ENCODE results near the gene RABEPK.
"Not testable (repeated sequence)": the region's sequence is repeated elsewhere in the genome, so short reads cannot be mapped to it uniquely, and the experiment has no call there.

RABEPK gene

GRCh38 chr9:125200216-125201047 lies at the start of gene RABEPK:
Gene RABEPK (plus strand): TSS chr9:125200542. CDS start chr9:125203014, 2,472 bp downstream.
- peak; percentile 92 for DNase-seq

DNA sequence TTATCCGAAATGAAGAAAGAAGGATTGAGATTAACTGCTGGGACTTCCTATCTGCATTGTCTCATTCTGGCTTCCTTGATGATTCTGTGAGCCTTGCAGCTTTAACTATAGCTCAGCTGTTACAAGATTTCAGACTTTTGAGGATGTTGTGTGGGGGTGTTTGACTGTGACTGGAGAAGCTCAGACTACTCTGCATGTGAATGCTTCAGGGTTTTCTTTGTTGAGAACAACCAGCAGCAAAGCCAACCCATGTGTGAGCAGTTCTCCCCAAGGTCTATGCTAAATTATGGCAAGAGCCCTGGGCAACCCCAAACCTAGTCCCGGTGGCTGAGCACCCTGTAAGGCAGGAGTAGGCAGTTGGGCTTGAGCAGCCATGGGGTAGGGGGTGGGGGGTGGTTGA lies 48.6 kb upstream of the RABEPK start:
- DNase-seq: no peak

DNA sequence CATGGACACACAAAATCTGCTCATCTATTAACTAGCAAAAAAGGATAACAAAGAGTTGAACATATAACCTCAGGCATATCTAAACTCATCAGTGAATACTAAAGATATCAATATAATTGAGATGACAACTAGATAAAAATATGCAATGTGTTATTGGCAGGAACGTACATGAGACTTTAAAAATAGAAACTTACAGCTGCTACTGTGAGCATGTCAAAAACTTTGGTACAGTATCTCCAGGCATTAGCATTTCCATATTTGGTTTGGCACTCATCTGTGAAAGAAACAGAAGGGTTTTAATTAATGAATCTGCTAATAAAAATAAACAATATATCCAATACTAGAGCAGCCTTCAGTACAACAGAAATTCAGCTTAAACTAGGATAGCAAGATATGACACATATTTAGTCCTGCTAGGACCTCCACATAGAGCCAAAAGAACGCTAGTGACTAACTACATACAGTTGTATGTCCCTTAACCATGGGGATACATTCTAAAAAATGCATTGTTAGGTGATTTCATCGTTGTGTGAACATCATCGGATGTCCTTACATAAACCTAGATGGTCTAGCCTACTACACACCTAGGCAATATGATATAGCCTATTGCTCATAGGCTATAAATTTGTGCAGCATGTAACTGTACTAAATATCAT lies 46.5 kb upstream of the RABEPK start:
- DNase-seq: no peak

DNA sequence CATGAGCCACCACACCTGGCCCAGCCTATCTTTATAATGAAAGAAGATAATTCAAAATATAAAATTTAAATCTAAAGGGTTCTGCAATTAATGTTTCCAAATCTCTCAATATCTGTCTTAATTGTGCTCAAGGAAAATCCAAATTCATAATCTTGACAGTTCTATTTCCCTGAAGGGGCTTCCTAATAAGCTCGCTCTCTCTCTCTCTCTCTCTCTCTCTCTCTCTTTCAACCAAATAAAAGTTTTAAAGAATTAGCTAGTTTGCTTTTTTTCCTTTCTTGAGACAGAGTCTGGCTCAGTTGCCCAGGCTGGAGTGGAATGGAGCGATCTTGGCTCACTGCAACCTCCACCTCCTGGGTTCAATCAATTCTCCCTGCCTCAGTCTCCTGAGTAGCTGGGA lies 43.8 kb upstream of the RABEPK start:
- DNase-seq: no peak

DNA sequence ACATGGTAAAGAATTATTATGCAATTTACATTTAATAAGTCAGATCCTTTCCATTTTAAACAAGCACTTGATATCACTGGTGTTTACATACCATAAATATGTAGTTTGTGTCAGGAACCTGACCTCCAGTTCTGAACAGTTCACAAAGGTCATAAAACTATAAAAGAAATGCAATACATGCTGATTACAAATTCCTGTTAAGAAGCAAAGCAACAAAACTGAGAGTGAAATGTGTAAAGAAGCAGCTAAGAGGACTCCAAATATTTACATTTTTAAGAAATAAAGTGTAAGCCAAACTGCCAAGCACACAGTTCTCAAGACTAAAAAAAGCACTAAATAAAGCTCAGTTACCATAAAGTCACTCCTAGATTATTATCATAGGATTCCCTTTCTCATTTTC lies 39.6 kb upstream of the RABEPK start:
- no peak for DNase-seq

DNA sequence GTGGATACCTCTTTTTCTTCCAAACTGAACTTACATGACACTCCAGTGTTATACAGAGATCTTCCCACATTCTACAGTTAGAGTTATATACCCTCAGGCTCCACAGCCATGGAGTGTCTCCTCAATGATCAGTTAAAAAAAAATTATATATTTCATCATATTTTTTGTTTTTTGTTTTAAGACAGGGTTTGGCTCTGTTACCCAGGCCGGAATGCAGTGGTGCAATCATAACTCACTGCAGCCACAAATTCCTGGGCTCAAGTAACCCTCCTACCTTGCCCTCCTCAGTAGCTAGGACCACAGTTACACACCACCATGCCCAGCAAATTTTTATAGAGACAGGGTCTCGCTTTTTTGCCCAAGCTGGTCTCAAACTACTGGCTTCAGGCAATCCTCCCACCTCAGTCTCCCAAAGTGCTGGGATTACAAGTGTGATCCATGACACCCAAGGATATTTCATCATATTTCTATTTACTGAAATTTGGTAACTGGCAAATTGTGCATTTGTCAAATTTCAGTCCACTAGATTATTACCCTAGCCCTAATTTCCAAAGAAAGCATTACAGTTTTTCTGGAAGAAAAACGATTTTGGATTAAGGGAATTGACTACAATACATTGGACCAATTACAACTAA lies 38.9 kb upstream of the RABEPK start:
- DNase-seq: no peak

DNA sequence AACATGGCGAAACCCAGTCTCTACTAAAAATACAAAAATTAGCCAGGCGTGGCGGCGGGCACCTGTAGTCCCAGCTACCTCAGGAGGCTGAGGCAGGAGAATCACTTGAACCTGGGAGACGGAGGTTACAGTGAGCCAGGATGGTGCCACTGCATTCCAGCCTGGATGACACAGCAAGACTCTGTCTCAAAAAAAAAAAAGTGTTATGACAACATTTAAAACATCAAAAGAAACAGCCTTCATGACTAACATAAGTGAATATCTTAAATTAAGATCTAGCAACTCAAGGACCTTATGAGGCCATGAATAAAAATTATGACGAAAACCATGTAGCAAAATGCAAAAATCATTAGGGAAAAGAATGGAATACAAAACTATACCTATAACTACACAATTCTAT lies 37.5 kb upstream of the RABEPK start:
- not testable (repeated sequence) for DNase-seq

DNA sequence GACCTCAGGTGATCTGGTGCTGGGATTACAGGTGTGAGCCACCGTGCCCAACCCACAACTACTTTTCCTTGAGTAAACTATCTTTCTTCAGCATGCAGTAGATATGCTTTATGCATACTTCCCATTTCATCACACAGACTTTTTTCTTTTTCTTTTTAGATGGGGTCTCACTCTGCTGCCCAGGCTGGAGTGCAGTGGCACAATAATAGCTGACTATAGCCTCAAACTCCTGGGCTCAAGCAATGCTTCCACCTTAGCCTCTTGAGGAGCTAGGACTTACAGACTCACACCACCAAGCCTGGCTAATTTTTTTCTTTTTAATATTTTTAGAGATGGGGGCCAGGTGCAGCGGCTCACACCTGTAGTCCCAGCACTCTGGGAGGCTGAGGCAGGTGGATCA lies 33.6 kb upstream of the RABEPK start:
- DNase-seq: no peak

- no peak for DNase-seq
Observed at GRCh38 chr9:125169895-125170294, 30.4 kb upstream of the RABEPK start.

GRCh38 chr9:125172031-125172755 lies 28.1 kb upstream of the RABEPK start:
- no peak for DNase-seq

GRCh38 chr9:125176636-125177035 lies 23.7 kb upstream of the RABEPK start:
- DNase-seq: no peak

GRCh38 chr9:125177888-125178287 lies 22.5 kb upstream of the RABEPK start:
- no peak for DNase-seq

DNA sequence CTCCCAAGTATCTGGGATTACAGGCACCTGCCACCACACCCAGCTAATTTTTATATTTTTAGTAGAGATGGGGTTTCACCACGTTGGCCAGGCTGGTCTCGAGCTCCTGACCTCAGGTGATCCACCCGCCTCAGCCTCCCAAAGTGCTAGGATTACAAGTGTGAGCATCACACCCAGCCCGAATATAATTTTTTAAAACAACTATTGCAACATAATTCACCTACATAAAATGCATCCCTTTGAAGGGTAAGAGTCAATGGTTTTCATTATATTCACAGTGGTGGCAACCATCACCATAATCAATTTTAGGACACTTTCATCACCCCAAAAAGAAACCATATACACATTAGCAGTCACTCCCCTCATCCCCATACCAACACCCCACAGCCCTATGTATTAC lies 20.6 kb upstream of the RABEPK start:
- not testable (repeated sequence) for DNase-seq

DNA sequence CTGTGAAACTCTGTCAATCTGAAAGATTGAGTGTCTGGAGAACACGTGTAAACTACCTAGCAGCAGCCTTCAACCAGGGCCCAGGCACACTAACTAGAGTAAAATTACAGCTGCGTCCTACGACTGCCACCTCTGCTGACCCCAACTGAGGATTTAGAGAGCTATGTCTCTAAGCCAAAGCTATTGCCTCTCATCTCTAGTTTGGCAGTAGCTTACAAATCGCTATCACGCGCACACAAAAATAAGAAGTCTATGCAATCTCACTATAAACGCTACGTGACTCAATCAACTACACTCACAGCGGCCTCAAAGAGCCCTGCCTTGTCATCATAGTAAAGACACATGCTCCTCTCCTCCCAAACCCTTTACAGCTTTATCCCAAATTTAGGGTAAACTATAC lies 19.5 kb upstream of the RABEPK start:
- DNase-seq: no peak

GRCh38 chr9:125181756-125182155 lies 18.6 kb upstream of the RABEPK start:
- not testable (repeated sequence) for DNase-seq

GRCh38 chr9:125183054-125183453 lies 17.3 kb upstream of the RABEPK start:
- no peak for DNase-seq

GRCh38 chr9:125183561-125183960 lies 16.8 kb upstream of the RABEPK start:
- DNase-seq: no peak

DNA sequence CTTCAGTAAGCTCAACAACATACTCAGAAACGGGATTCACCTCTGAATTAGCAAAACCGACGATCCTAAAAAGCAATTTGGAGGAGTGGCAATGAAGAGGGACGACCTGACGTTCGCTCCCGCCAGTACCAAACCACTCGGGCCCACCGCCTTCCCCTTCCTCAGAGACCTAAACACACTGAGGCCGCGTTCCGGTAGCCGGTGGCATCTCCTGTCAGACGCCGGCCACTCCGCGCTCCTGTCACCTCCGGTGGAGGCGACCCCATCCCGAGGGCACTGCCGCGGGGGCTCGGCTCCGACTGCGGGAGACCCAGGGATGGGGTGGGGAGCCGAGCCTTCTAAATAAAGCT lies 11.4 kb upstream of the RABEPK start:
- peak; percentile 34 for DNase-seq

GRCh38 chr9:125189361-125190289 lies 10.7 kb upstream of the RABEPK start, which contains the start of gene PPP6C:
Gene PPP6C (minus strand): TSS chr9:125189803. CDS start chr9:125189718, 85 bp downstream.
- DNase-seq: peak; percentile 99

DNA sequence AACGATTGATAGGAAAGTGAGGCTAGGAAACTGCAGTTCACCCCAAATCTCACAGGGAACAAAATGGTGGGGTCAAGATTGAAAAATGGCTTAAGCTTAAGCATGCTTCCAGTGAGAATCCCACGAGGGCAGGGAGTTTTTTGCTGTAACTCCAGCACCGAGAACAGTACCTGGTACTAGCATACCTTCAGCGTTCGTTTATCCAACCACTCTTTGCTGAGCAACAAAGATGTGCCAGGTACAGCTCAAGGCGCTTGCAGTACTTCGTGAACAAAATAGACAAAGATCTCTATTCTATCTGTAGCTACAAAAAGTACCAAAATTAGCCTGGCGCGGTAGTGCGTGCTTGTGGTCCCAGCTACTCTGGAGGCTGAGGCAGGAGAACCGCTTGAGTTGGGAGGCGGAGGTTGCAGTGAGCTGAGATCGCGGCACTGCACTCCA lies 10.0 kb upstream of the RABEPK start:
- DNase-seq: peak; percentile 22

GRCh38 chr9:125194466-125194865 lies 5.9 kb upstream of the RABEPK start:
- not testable (repeated sequence) for DNase-seq

DNA sequence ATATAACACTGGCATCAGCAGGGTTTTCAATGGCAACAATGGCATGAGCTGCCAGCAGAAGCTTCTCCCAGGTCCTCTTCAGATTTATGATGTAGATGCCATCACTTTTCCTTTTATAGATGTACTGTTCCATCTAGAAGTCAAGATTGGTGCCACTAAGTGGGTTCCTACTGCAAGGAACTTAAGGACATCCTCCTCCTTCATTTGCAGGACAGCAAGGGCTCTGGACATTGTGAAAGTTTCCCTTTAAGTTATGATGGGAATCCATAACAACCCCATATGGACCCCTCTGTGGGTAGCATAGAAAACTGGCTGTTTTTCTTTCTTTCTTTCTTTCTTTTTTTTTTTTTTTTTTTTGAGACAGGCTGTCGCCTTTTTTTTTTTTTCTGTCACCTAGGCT lies 4.8 kb upstream of the RABEPK start:
- not testable (repeated sequence) for DNase-seq

Data from activated naive CD4-positive, alpha-beta T cell treated with Interleukin-2 at 50 U/mL for 16 hours (primary cell).